GM12892 (cell line): ENCODE results near the gene CTNS.

Experiments
- POLR2A ChIP-seq: IDR thresholded peaks from 2 replicates; pipeline ENCODE4 v1.6.1; 2011; ENCODE audit warnings: low read depth, low read length, control low read depth
- POLR2AphosphoS5 ChIP-seq: IDR thresholded peaks from 2 replicates; pipeline ENCODE4 v1.6.1; 2011; ENCODE audit warnings: low read depth, low read length, control low read depth
- TAF1 ChIP-seq: IDR thresholded peaks from 2 replicates; pipeline ENCODE4 v1.6.1; 2011; ENCODE audit warnings: low read depth, mild to moderate bottlenecking, control low read depth, low read length, borderline replicate concordance

DNA sequence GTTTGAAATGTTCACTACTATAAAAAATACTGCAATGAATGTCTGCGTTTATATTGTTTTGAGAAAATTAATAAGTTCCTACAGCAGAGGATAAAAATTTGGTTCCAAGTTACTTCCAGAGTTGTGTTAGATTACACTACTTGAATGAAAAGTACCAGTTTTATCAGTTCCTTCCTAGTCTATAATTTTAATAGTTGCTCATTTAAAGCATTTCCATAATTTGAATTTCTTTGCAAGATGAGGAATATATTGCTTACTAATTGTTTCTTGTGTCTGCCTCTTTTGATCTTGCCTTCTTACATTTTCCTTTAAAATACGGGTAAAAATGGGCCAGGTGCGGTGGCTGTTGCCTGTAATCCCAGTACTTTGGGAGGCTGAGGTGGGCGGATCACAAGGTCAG is 36.0 kb downstream of the CTNS start:
- TF ChIP-seq POLR2A (no peak), POLR2AphosphoS5 (no peak), TAF1 (no peak)
